Osteoblast (primary cell): ENCODE results near the gene STK32B. TPM values are rescaled to one million over a fixed set of nuclear protein-coding genes. Genes with fewer than 3 reads are reported as not detected.

Experiments
- DNase-seq: peaks from one replicate; pipeline ENCODE4 v3.0.0; 2011; ENCODE audit warnings: low spot score, mixed read lengths; ENCODE audit not compliant: insufficient read length; ENCODE audit errors: missing footprints
- H2AFZ ChIP-seq: 2 replicates; pipeline ENCODE4 v1.6.0; 2011; ENCODE audit warnings: mild to moderate bottlenecking, low read length
- H3K27ac ChIP-seq: 2 replicates; pipeline ENCODE4 v1.5.1; 2011; ENCODE audit warnings: mild to moderate bottlenecking, low read depth, low read length, moderate library complexity
- H3K27me3 ChIP-seq: 2 replicates; pipeline ENCODE4 v1.6.0; 2012; ENCODE audit warnings: mild to moderate bottlenecking, control low read depth, inconsistent platforms, low read length, moderate library complexity; ENCODE audit not compliant: insufficient read depth
- H3K36me3 ChIP-seq: 2 replicates; pipeline ENCODE4 v1.5.1; 2011; ENCODE audit warnings: mild to moderate bottlenecking, low read length, control low read depth, moderate library complexity; ENCODE audit not compliant: insufficient read depth
- H3K4me1 ChIP-seq: 2 replicates; pipeline ENCODE4 v1.5.1; 2011; ENCODE audit warnings: mild to moderate bottlenecking, low read length, control low read depth, moderate library complexity; ENCODE audit not compliant: insufficient read depth
- H3K4me2 ChIP-seq: 2 replicates; pipeline ENCODE4 v1.6.0; 2011; ENCODE audit warnings: mild to moderate bottlenecking, low read length; ENCODE audit not compliant: insufficient read depth
- H3K4me3 ChIP-seq: fragments of 200-600 bp; sonication (generic); 3 replicates; pipeline ENCODE4 v1.5.1; 2012; ENCODE audit warnings: mild to moderate bottlenecking, low read length, inconsistent platforms; ENCODE audit not compliant: insufficient read depth
- H3K79me2 ChIP-seq: 2 replicates; pipeline ENCODE4 v1.6.0; 2012; ENCODE audit warnings: mild to moderate bottlenecking, low read length, control low read depth, inconsistent platforms; ENCODE audit not compliant: insufficient read depth
- H3K9me3 ChIP-seq: 2 replicates; pipeline ENCODE4 v1.5.1; 2011; ENCODE audit warnings: low read depth, low read length, control low read depth
- H4K20me1 ChIP-seq: 2 replicates; pipeline ENCODE4 v1.6.0; 2012; ENCODE audit warnings: mild to moderate bottlenecking, low read length, control low read depth; ENCODE audit not compliant: insufficient read depth
- total RNA-seq: library from RNA; depleted of rRNA; stranded (reverse); fragments of >200 nt; gene quantifications from 2 replicates; pipeline ENCODE4 v1.2.3, GENCODE V29; 2012
- TF ChIP-seq, protein P1 (sequence below): IDR thresholded peaks from 2 replicates; pipeline ENCODE4 v1.5.1; 2011; ENCODE audit warnings: mild to moderate bottlenecking, low read depth, low read length, moderate library complexity; ENCODE audit errors: extremely low read depth

The STK32B gene
- total RNA-seq, 1 donor = 1.1 TPM

DNA sequence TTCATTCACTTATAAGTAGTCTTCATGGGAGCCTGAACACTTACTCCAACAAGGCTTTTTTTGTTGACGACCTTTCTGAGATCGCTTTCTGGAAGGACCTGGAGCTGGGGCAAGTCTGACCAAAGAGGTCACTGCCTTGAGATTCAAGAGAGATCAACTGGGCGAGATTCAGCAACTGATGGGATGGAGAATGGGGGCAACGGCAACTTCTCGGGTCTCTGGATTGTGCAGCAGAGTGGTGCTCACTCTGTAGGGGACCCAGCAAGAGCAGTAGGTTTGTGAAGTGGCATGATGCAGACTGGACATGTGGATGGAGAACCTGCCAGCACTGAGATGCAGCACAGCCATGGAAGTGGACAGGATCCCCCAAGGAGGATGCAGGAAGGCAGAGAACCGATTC lies 369.0 kb downstream of the STK32B start:
- H2AFZ ChIP-seq = no peak overlapping the region
- no peaks in the 10 kb centered on the region for H3K79me2 ChIP-seq
- H3K4me3 ChIP-seq = no peak overlapping the region
- H3K4me2 ChIP-seq = no peak overlapping the region
- no peaks in the 10 kb centered on the region for H3K27me3 ChIP-seq
- no peaks in the 10 kb centered on the region for H4K20me1 ChIP-seq
- TF ChIP-seq, protein P1, sequence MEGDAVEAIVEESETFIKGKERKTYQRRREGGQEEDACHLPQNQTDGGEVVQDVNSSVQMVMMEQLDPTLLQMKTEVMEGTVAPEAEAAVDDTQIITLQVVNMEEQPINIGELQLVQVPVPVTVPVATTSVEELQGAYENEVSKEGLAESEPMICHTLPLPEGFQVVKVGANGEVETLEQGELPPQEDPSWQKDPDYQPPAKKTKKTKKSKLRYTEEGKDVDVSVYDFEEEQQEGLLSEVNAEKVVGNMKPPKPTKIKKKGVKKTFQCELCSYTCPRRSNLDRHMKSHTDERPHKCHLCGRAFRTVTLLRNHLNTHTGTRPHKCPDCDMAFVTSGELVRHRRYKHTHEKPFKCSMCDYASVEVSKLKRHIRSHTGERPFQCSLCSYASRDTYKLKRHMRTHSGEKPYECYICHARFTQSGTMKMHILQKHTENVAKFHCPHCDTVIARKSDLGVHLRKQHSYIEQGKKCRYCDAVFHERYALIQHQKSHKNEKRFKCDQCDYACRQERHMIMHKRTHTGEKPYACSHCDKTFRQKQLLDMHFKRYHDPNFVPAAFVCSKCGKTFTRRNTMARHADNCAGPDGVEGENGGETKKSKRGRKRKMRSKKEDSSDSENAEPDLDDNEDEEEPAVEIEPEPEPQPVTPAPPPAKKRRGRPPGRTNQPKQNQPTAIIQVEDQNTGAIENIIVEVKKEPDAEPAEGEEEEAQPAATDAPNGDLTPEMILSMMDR = no peak
- no peaks in the 10 kb centered on the region for H3K36me3 ChIP-seq
- no peak for DNase-seq
- H3K4me1 ChIP-seq = no peaks in the 10 kb centered on the region
- no peak overlapping the region for H3K27ac ChIP-seq
- H3K9me3 ChIP-seq = peaks cover 6% of the 10 kb centered on the region

DNA sequence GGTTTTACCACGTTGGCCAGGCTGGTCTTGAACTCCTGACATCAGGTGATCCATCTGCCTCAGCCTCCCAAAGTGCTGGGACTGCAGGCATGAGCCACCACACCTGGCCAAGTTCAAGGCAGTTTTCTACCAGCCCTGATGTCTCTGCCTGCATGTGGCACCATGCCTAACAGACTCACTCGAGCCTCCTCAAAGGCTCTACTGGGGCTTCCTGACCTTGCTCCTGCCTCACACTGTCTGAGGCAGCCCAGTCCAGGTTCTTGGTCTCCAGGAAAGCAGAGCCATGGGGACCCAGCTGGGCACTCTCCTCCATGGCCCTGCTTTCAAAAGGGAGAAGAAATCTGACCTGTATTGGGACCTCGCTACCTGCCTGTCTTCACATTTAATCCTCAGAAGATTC lies 370.1 kb downstream of the STK32B start:
- Histone ChIP-seq H3K79me2 (no peaks in the 10 kb centered on the region), H3K4me1 (no peaks in the 10 kb centered on the region), H3K36me3 (no peaks in the 10 kb centered on the region), H4K20me1 (no peaks in the 10 kb centered on the region), H3K27ac (no peak overlapping the region), H3K27me3 (no peaks in the 10 kb centered on the region), H2AFZ (no peak overlapping the region), H3K4me2 (no peak overlapping the region), H3K9me3 (peaks cover 6% of the 10 kb centered on the region), H3K4me3 (no peak overlapping the region)
- no peak for DNase-seq
- TF ChIP-seq, protein P1 = no peak

DNA sequence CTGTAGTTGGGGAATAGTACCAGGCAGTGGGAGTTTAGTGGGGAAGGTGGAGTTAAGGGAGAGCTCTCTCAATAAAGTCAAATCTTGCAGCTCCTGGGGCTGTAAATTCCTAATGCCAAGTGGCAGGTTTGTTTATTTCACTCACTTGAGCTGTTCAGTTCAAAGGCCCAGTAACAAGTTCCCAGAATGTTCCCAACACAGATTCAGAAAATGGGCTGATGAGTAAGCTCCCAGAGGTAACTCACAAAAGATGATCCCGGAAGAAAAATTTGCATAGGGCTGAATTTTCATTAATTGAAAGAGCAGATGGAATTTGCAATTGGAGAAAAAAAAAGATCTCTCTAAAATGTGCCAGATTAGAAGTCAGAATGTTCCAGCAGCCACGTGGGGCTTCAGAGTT lies 370.9 kb downstream of the STK32B start:
- no peak for DNase-seq
- TF ChIP-seq, protein P1 = no peak

DNA sequence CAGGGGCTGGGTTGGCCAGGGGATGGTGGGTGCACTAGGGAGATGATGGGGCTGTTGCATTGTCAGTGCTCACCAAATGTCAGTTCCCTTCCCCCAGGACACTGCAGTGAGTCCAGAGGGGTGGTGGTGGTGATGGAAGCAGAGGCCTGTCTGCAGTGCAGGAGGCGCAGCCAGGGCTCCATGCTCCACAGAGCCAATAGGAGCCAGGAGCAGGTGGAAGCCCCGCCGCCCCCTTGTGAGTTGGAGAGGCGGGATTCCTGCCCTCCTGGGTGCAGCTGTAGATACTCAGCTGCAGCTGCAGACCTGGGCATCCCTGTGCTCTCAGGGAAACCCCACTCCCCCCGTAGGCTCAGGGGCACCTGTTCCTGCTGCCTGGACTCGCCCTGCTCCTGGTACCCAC lies 372.4 kb downstream of the STK32B start:
- Histone ChIP-seq H3K27ac (no peak overlapping the region), H3K4me3 (no peak overlapping the region), H3K79me2 (no peaks in the 10 kb centered on the region), H3K4me1 (no peaks in the 10 kb centered on the region), H3K36me3 (no peaks in the 10 kb centered on the region), H3K27me3 (no peaks in the 10 kb centered on the region), H2AFZ (no peak overlapping the region), H4K20me1 (no peaks in the 10 kb centered on the region), H3K4me2 (no peak overlapping the region), H3K9me3 (no peaks in the 10 kb centered on the region)
- TF ChIP-seq, protein P1 = no peak
- no peak for DNase-seq

More for the DNA sequence above, 370.9 kb downstream of the STK32B start:
- Histone ChIP-seq H2AFZ (no peak overlapping the region), H3K79me2 (no peaks in the 10 kb centered on the region), H3K4me2 (no peak overlapping the region), H3K36me3 (no peaks in the 10 kb centered on the region), H3K4me1 (no peaks in the 10 kb centered on the region), H3K4me3 (no peak overlapping the region), H3K27ac (no peak overlapping the region), H3K27me3 (no peaks in the 10 kb centered on the region), H4K20me1 (no peaks in the 10 kb centered on the region), H3K9me3 (no peaks in the 10 kb centered on the region)
